Rectal smooth muscle tissue (tissue), 1 donor: ENCODE measurements around the gene NFYA.

ENCODE experiments used
- H3K27ac ChIP-seq: one replicate; pipeline ENCODE4 v1.7.0; 2013; ENCODE audit warnings: low read depth, low read length, inconsistent platforms
- H3K27me3 ChIP-seq: one replicate; pipeline ENCODE4 v1.7.0; 2013; ENCODE audit warnings: low read length; ENCODE audit not compliant: control insufficient read depth, insufficient read depth
- H3K36me3 ChIP-seq: one replicate; pipeline ENCODE4 v1.7.0; 2013; ENCODE audit warnings: low read length; ENCODE audit not compliant: control insufficient read depth, insufficient read depth
- H3K4me1 ChIP-seq: one replicate; pipeline ENCODE4 v1.7.0; 2013; ENCODE audit warnings: low read length; ENCODE audit not compliant: control insufficient read depth, insufficient read depth
- H3K4me3 ChIP-seq: one replicate; pipeline ENCODE4 v1.7.0; 2013; ENCODE audit warnings: low read length
- H3K9ac ChIP-seq: one replicate; pipeline ENCODE4 v1.7.0; 2013; ENCODE audit warnings: low read length

The NFYA gene

DNA sequence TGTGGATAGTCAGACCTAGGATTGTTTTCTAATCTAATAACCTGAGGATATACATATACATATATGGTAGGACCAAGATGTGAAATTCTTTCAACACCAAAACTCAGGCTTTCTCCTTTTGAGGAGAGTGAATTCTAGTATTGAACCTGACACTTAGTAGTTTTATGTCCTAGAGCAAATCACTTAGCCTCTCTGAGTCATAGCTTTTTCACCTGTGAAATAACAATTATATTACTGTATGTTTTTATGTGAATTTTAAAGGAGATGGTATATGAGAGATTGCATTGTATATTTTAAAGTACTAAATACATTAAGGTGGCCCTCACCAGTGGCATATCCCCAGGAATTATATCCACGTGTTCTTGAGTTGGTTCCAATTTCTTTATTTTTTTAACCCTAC is 46.7 kb downstream of the NFYA start:
- no peaks in the 10 kb centered on the region for H3K27me3 ChIP-seq
- H3K4me3 ChIP-seq: no peak overlapping the region
- no peak overlapping the region for H3K27ac ChIP-seq
- H3K36me3 ChIP-seq: no peaks in the 10 kb centered on the region
- no peaks in the 10 kb centered on the region for H3K4me1 ChIP-seq
- H3K9ac ChIP-seq: no peak overlapping the region

DNA sequence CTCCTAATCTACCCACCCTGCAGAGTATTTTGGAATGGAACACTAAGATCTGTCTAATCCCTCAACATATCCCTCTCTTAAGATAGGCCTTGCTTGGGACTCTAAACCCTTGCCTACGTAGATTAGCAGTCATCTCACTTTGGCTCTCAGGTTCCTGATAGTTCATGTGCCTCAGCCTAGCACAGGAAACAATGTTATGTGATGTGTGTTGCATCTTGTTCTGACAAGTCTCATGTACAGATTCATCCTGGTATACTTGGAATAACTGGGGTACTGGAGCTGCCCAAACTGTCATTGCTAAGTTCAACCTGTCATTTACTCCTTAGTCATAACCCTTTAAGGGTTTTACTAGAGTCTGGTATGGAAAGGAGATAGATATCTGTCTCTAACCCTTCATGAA is 47.3 kb downstream of the NFYA start:
- Histone ChIP-seq H3K27me3 (no peaks in the 10 kb centered on the region), H3K36me3 (no peaks in the 10 kb centered on the region), H3K4me1 (no peaks in the 10 kb centered on the region), H3K27ac (no peak overlapping the region), H3K4me3 (no peak overlapping the region), H3K9ac (no peak overlapping the region)

DNA sequence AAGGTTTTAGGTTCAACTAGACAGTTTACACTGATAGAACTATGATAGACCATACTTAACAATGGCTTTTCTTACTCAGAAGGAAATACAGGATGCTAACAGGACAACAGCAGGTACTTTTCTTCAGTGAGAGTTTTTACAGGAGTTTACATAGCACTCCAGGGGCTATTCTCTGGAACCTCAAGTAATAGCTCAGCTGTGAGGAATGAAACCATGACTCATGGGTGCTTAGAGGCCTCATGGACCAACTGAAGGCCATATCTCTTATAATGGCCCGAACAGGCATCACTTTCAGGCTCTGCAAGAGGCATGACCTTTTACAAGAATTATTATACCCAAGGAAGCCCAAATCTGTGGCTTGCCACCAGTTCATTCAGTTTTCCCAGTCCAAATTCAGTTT is 49.6 kb downstream of the NFYA start:
- Histone ChIP-seq H3K27ac (no peak overlapping the region), H3K9ac (no peak overlapping the region), H3K36me3 (no peaks in the 10 kb centered on the region), H3K4me3 (no peak overlapping the region), H3K27me3 (no peaks in the 10 kb centered on the region), H3K4me1 (no peaks in the 10 kb centered on the region)

DNA sequence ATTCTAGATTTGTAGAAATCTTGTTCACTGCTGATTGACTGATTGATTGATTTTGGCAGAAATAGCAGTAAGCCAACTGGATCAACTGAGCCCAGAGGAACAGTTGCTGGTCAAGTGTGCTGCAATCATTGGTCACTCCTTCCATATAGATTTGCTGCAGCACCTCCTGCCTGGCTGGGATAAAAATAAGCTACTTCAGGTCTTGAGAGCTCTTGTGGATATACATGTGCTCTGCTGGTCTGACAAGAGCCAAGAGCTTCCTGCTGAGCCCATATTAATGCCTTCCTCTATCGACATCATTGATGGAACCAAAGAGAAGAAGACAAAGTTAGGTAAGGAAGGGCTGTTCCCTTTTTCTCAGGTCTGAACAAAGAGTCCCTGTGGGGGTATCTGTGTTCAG is 50.1 kb downstream of the NFYA start:
- Histone ChIP-seq H3K27ac (no peak overlapping the region), H3K36me3 (no peaks in the 10 kb centered on the region), H3K9ac (no peak overlapping the region), H3K27me3 (no peaks in the 10 kb centered on the region), H3K4me1 (no peaks in the 10 kb centered on the region), H3K4me3 (no peak overlapping the region)

DNA sequence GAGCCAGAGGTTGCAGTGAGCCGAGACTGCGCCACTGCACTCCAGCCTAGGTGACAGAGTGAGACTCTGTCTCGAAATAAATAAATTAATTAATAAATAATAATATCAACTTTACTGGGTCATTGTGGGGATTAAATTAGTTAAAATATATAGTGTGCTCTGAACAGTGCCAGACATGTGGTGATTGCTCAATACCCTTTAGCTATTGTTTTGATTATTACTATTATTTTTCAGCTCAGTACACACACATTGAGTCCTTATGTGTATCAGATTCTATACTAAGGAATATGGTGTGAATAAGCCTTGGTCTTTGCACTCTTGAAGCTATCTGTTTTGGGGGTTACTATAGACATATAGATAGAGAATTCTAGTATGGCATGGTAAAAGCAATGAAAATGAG is 52.5 kb downstream of the NFYA start:
- H3K27me3 ChIP-seq: no peaks in the 10 kb centered on the region
- no peak overlapping the region for H3K9ac ChIP-seq
- no peaks in the 10 kb centered on the region for H3K36me3 ChIP-seq
- no peaks in the 10 kb centered on the region for H3K4me1 ChIP-seq
- H3K4me3 ChIP-seq: no peak overlapping the region
- no peak overlapping the region for H3K27ac ChIP-seq

DNA sequence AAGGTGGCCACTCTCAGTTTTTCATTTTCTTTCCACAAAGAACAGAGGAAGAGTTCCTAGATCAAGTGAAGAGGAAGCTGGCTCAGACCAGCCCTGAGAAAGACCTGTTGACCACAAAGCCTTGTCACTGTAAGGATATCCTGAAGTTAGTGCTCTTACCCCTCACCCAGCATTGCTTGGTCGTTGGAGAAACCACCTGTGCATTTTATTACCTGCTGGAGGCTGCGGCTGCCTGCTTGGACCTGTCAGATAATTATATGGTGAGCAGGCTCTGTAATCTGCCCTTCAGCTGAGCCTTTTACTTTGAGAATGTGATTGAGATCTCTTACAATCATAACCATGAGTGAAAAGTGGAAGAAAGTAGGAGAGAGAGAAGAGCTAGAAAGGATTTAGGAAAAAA is 59.5 kb downstream of the NFYA start:
- H3K4me1 ChIP-seq: no peaks in the 10 kb centered on the region
- H3K9ac ChIP-seq: no peak overlapping the region
- no peak overlapping the region for H3K4me3 ChIP-seq
- H3K27ac ChIP-seq: no peak overlapping the region
- peaks cover 3% of the 10 kb centered on the region for H3K36me3 ChIP-seq
- no peaks in the 10 kb centered on the region for H3K27me3 ChIP-seq

DNA sequence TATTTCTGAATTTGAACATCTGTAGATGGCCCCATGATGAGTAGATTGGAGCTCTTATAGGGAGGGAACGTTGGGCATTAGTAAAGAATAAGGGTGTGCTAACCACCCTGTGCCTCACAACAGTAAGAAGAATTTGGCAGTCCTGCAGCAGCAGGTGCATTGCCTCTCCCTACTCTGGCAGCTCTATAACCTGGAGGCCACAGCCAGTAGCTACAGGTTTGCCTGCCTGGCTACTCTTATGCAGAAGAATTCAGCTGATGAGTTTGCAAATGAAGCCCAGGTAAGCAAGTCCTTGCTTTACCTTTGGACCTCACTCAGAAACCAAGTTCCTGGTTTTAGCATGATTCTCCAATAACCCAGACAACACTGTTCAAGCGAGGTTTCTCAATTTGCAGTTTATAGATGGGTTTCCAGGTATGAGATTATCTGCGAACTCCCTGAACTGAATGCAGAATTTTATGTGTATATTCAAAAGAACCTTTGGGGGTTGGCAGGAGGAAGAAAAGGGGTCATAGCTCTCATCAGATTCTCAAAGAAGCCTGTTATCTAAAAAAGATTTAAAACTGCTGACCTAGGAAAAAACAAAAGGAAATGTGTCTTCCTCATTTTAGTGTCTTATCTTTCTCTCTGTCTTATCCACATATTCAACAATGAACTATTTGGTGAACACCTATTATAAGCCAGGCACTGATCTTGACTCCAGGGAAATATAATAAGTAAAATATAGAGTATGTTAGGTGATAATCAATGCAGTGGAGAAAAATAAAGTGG is 62.5 kb downstream of the NFYA start:
- Histone ChIP-seq H3K36me3 (peaks cover 3% of the 10 kb centered on the region), H3K27me3 (no peaks in the 10 kb centered on the region), H3K4me1 (no peaks in the 10 kb centered on the region), H3K4me3 (no peak overlapping the region), H3K27ac (no peak overlapping the region), H3K9ac (no peak overlapping the region)

DNA sequence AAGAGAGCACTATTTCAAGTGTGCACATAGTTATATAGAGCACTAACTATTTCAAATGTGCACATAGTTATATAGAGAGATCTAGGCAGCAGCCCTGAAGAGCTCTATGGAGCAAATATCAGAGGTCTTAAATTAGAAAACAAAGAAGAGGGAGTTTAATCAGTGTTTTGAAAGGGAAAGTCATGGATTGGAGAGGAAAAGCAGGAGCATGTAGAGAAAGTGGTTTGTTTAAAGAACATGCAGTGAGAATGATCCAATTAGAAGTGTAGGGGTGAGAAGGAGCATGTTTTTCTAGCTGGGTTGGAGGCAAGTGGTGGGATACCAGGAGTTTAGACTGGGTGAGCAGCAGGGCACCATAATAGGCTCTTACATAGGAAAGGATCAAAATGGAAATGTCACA is 64.1 kb downstream of the NFYA start:
- Histone ChIP-seq H3K27me3 (no peaks in the 10 kb centered on the region), H3K36me3 (peaks cover 3% of the 10 kb centered on the region), H3K9ac (no peak overlapping the region), H3K27ac (no peak overlapping the region), H3K4me3 (no peak overlapping the region), H3K4me1 (no peaks in the 10 kb centered on the region)

DNA sequence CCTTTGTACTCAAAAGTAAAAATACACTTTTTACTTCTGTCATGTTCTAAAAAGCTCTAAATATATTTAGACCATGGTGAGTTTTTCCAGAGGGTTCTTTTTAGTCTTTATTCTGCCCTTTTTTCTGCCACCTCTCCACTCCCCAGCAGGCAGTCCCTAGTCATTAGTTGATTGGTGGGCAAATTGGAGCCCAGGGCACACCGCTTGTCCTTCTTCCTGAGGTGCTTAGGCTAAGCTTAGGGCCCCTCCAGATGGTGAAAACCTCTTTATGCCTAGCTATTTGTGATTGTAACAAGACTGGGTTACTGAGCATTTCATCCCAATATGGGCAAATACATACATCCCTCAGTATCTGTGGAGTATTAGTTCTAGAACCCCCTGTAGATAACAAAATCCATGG is 75.1 kb downstream of the NFYA start:
- Histone ChIP-seq H3K4me1 (no peaks in the 10 kb centered on the region), H3K4me3 (no peak overlapping the region), H3K36me3 (no peaks in the 10 kb centered on the region), H3K27me3 (no peaks in the 10 kb centered on the region), H3K27ac (no peak overlapping the region), H3K9ac (no peak overlapping the region)
